Epithelial cell of prostate (primary cell): Measurements from ENCODE around the gene HMBS.

Source experiments
- DNase-seq: peaks from one replicate; pipeline ENCODE4 v3.0.0-alpha.2; 2011; ENCODE audit warnings: low read depth, low spot score
- H3K27ac ChIP-seq: fragments of 450-650 bp; 2 replicates; pipeline ENCODE4 v1.5.1; 2017; ENCODE audit warnings: mild to moderate bottlenecking

Gene HMBS

DNA sequence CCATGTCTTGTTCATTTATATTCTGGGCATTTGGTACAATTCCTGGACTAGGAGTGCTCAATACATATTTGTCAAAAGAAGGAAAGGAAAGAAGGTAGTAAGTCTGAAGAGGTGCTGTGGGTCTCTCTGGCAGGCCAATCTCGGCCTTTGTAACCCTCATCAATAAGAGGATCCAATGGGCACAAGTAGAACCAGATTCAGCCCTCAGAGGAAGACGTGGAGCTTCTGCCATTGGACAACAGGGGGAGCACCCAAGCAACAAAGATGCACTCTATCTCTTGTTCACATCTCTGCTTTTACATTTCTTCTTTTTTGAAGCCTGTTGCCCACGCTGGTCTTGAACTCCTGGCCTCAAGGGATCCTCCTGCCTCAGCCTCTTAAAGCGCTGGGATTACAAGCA, 19.3 kb upstream of the HMBS start:
- no peak overlapping the region for H3K27ac ChIP-seq

DNA sequence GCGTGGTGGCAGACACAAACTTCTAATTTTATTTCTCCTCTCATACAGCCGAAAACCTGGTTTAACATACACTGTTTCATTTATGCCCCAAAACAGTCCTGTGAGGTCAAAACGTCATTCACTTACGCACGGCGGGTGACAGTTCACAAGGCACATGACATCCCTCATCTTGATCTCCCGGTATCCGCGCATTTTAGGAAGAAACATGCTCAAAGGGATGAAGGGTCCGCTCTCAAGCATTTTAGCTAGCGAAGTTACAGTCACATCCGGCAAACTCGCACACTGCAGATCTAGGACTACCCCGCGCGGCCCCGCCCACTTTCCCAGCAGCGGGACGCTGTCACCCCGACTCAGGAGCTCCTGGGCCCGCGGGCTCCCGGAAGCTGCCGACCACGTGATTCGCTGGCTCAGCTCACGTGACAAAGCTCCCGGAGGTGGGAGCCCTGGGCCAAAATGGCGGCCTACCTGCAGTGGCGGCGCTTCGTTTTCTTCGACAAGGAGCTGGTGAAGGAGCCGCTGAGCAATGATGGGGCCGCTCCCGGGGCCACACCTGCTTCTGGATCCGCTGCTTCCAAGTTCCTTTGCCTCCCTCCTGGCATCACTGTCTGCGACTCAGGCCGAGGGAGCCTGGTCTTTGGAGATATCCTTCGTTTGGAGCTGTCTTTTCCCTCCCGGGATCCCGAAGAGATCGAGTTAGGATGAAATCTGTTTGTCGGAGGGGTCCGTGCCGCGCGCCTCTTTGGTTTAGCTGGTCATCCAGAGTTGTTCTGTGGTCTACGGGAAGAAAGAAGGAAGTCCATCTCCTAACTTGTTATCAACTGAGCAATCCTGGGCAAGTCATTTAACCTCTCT, 17.1 kb upstream of the HMBS start, which contains the start of gene VPS11:
VPS11 (plus strand) TSS at position 448 of the 852 bp plus-strand sequence; CDS start at position 454, 6 bp downstream.
- H3K27ac ChIP-seq = peak within 1 kb of the TSS; percentile 82
- peak; percentile 75 for DNase-seq

More for the DNA sequence above, 19.3 kb upstream of the HMBS start:
- DNase-seq = no peak

DNA sequence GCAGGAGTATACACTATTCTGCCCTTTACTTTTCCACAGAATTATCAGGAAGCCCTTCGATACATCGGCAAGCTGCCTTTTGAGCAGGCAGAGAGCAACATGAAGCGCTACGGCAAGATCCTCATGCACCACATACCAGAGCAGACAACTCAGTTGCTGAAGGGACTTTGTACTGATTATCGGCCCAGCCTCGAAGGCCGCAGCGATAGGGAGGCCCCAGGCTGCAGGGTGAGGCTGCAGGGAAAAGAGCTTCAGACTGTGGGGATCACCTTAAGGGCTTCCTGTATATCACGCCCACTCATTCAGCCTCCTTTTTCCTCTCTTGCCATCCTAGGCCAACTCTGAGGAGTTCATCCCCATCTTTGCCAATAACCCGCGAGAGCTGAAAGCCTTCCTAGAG, 6.8 kb upstream of the HMBS start:
- no peak overlapping the region for H3K27ac ChIP-seq
- DNase-seq = no peak

DNA sequence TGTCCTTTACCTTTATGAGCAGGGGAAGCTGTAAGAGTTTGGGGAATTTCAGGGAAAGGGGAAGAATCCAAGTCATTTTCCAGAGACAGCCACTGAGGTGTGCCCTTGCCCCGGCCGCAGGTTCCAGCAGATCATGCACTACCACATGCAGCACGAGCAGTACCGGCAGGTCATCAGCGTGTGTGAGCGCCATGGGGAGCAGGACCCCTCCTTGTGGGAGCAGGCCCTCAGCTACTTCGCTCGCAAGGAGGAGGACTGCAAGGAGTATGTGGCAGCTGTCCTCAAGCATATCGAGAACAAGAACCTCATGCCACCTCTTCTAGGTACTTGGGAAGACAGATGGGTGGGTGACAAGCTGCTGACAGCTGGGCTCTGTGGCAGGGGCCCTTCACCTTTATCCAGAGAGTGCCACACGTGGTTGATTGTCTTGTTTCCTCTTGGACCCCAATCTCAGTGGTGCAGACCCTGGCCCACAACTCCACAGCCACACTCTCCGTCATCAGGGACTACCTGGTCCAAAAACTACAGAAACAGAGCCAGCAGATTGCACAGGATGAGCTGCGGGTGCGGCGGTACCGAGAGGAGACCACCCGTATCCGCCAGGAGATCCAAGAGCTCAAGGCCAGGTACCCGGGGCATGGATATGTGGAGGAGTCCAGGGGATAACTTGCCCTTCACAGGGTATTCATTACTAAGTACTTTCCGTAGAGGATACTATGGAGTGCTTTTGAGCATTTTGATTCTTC, 5.8 kb upstream of the HMBS start:
- DNase-seq = no peak
- no peak overlapping the region for H3K27ac ChIP-seq

DNA sequence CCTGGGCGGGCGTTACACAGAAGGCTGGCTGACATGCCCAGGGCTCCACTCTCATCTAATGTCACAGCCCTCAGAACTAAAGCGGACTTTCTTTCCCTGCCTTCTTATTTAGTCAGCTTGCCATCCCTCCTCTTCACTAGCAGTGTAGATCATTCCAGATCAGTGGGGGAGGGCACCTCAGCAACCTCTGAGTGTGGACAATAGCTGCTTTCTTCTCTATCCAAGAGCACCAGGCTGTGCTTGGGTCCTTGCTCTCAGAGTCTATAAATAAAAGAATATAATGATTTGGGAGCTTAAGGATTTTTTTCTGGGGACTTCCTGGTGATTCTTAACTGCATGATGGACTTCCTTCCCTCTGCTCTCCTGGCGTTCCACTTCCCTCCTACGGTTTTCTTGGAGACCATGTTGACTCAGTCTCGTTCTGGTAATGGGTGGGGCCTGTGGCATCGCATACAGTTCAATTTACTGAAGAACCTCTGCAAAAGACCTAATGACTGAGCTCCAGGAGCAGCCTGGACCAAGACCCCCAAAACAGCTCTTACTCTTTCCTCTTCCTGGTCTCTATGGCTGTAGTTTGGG, 2.9 kb upstream of the HMBS start:
- H3K27ac ChIP-seq = no peak overlapping the region
- no peak for DNase-seq

DNA sequence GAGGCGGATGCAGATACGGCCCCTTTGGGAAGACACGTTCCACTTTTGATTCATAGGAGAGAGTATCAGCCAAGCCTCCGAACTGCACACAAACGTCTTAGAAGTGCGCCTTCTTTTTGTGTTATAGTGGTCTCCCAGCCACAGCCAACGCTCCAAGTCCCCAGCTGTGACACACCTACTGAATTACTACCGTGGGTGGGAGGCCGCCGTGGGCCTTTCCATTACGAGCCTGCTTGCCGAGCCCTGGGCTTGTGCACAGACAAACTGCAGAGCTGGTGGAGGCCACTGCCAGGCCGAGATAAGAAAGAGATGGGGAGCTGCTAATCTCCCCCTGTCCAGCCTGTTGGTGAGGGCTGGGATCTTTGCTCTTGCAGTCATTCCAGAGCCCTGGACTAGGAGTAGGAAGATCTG, 761 bp downstream of the HMBS start:
- peak overlapping the region; percentile 69 for H3K27ac ChIP-seq
- DNase-seq = no peak

DNA sequence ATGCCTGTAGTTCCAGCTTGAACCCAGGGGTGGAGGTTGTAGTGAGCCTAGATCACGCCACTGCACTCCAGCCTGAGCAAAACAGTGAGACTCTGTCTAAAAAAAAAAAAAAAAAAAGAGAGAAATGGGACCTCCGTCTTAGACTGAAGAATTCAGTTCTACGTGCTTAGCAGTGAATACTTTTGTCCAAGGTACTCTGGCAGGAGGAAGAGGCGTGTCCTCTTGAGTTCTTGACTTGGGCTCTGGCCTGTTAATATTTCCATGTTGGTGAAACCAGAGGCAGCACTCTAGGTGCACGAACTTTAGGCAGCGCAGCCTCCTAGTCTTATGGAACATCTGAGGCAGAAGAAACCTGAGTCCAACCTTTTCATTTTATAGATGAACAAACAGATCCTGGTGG, 2.4 kb downstream of the HMBS start:
- no peak for DNase-seq
- H3K27ac ChIP-seq = no peak overlapping the region

DNA sequence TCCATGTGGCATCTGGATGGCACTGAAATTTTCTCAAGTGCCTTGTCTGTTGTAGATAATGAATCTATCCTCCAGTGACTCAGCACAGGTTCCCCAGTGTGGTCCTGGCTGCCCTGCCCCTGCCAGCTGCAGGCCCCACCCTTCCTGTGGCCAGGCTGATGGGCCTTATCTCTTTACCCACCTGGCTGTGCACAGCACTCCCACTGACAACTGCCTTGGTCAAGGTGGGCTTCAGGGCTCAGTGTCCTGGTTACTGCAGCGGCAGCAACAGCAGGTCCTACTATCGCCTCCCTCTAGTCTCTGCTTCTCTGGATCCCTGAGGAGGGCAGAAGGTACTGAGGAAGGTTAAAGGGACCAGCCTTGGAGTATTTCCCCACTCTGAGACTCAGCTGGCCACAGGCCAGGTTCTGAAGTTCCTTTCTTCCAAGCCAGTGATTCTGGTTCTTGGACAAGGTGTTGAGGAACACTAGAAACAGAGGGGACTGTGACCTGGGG, 3.1 kb downstream of the HMBS start:
- H3K27ac ChIP-seq = no peak overlapping the region
- DNase-seq = no peak

DNA sequence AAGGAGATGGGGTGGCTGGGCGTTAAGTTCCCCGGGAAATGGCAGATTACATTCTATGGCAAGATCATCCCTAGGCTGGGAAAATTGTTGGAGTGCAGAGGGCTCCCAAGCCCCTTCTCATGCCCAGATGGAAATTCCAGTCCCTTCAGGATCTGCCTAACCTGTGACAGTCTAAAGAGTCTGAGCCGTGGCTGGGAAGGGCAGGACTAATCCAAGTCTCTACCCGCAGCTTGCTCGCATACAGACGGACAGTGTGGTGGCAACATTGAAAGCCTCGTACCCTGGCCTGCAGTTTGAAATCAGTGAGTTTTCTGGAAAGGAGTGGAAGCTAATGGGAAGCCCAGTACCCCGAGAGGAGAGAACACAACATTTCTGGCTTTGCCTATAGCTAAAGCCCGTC, 3.7 kb downstream of the HMBS start:
- H3K27ac ChIP-seq = no peak overlapping the region
- DNase-seq = no peak

DNA sequence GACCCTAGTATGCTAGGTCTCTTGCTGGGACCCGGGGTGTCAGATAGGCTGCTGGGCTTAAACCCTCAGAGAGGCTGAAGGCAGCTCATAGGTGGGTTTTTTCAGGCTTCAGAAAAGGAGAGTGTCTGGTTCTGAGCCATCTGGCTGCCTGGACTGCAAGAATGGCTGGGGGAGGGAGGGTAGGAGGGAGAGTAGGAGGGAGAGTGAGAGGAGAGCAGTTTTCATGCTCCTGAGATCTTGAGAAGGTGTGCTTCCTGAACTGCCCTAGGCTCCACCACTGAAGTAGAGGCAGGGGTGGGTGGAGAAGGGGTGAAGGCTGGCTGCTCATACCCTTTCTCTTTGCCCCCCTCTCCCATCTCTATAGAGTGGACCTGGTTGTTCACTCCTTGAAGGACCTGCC, 4.6 kb downstream of the HMBS start:
- H3K27ac ChIP-seq = no peak overlapping the region
- DNase-seq = no peak

DNA sequence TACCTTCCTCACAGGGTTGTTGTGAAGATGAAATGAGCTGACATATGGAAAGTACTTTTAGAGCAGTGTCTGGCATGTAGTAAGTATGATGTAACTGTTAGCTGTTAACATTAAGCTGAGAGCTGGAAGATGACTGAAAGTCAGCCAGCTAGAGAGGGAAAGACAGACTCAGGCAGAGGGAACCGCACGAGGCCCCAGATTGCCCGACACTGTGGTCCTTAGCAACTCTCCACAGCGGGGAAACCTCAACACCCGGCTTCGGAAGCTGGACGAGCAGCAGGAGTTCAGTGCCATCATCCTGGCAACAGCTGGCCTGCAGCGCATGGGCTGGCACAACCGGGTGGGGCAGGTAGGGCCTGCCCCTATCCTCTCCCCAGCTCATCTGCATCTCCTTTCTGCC, 6.5 kb downstream of the HMBS start:
- no peak for DNase-seq
- H3K27ac ChIP-seq = no peak overlapping the region

DNA sequence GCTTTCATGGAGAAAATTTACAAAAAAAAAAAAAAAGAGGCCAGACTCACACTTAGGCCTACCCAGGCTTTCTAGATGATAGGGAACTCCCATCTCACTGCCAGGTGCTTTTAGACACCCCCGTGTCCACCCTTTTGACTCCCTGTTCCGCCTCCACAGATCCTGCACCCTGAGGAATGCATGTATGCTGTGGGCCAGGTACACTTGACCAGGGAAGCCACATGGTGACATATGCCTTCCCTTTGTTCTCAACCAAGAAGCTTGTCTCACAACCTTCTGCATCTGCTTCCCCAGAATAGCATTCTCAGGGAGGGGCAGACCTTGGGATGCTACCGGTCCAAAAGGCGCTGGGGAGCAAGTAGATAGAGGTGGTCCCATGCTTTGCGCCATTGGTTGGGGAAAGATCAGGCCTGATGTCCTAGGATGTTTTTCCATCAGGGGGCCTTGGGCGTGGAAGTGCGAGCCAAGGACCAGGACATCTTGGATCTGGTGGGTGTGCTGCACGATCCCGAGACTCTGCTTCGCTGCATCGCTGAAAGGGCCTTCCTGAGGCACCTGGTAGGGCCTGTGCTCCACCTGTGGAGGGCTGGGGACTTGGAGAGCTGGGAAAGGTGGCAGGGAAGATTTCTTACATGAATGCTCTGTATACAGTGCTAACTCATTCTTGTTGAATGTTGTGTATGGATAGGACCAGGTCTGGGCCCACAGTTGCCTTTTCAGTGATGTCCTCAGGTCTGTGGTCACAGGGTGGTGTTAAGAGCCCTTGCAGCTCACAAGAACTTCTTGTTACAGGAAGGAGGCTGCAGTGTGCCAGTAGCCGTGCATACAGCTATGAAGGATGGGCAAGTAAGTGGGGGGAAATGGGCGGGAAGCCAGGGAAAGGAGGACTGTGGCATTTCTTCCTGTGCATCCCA, 7.5 kb downstream of the HMBS start:
- no peak overlapping the region for H3K27ac ChIP-seq
- DNase-seq = no peak

DNA sequence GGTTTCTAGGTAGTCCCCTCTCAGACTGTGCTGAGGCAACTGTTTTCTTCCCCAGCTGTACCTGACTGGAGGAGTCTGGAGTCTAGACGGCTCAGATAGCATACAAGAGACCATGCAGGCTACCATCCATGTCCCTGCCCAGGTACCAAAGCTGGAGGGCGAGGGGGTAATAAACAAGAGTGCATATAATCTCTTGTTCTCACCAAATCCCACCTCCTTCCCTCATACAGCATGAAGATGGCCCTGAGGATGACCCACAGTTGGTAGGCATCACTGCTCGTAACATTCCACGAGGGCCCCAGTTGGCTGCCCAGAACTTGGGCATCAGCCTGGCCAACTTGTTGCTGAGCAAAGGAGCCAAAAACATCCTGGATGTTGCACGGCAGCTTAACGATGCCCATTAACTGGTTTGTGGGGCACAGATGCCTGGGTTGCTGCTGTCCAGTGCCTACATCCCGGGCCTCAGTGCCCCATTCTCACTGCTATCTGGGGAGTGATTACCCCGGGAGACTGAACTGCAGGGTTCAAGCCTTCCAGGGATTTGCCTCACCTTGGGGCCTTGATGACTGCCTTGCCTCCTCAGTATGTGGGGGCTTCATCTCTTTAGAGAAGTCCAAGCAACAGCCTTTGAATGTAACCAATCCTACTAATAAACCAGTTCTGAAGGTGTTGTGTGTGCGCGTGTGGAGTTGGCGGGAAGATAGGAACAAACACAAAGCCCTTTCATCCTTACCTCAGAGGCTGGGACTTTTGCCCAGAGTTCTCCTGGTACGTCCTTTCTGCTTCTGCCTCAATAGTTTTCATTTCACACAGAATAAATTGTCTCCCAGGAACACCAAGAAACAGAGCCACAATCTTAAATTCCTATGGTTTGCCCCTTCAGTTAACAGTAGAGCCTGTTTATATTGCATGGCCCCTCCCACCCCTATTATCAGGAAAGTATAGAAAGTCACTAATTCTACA, 8.5 kb downstream of the HMBS start:
- no peak for DNase-seq
- H3K27ac ChIP-seq = peak overlapping the region; percentile 77

DNA sequence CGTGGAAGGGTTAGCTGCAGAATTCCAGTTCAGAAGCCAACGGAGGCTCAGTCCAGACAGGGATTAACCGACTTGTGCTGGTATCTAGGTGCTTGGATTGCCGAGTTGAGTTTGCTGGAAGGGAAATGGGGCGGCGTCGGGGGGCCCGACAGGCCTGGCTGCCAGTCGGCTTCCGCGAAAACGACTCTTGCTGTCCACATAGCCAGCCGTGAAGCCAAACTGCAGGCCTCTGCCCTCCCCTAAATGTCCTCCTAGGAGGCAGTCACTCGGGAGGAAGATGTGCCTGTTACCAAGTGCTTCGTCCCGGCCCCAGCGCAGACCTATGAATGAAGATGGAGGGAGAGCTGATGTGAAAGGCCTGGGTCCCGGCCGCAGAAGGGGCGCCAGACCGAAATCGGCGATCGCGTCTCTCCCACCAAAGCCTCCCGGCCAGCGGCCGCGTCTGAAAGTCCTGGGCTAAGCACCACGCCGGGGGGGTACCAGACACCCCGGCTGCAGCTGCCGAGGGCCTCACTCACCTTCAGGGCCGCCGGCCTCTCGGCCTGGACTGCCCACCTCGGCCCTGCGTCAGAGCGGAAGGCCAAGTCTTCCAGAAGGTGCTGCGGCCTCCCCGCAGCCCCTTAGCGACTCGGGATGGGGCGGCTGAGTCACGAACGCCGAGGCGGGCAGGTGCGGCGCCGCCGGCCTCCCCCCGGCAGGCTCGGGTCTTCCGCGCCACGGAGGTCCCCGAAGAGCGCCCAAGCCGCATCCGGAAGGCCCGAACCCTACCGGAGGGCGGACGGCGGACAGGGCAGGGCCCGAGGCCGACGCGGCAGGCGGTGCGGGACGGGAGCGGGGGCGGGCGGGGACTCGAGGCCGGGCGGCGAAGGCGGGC, 9.5 kb downstream of the HMBS start:
- no peak for DNase-seq
- H3K27ac ChIP-seq = peak overlapping the region; percentile 77

DNA sequence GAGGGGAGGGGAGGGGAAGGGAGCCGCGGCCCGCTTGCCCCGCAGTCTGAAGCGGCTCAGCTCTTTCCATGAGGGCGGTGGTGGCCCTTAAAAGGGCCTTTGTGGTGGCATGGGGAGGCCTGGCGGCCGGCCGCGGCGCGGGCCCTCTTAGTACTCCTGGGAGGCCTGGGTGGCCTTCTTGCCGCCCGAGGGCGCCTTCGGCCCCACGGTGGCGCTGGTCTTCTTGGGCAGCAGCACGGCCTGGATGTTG, 10.1 kb downstream of the HMBS start:
- peak; percentile 52 for DNase-seq

DNA sequence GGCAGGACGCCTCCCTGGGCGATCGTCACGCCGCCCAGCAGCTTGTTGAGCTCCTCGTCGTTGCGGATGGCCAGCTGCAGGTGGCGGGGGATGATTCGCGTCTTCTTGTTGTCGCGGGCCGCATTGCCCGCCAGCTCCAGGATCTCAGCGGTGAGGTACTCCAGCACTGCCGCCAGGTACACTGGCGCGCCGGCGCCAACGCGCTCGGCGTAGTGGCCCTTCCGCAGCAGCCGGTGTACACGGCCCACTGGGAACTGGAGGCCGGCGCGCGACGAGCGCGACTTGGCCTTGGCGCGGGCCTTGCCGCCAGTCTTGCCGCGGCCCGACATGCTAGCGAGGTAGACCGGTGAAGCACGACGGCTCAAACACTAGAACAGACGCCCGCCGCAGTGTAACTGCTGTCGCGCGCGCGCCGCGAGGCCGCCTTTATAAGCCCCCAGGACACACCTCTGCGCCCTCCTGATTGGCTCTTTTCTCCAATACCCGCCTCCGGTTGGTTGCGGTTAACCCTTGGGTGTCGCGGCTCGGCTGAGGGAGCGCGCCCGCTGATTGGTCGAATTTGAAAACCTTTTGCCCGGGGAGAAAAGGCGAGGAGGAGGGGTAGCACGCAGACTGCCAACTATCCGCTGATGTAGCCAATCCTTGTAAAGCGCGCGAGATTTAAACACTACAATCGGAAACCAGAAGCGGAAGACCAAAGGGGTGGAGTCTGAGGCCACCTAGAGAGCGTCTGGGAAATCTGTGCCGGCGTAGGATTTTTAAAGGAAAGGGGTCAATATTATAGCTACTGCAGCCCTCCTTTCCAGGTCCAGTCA, 10.6 kb downstream of the HMBS start:
- peak; percentile 98 for DNase-seq
- H3K27ac ChIP-seq = peak overlapping the region; percentile 77

More for the DNA sequence above, 10.1 kb downstream of the HMBS start:
- peak overlapping the region; percentile 77 for H3K27ac ChIP-seq

DNA sequence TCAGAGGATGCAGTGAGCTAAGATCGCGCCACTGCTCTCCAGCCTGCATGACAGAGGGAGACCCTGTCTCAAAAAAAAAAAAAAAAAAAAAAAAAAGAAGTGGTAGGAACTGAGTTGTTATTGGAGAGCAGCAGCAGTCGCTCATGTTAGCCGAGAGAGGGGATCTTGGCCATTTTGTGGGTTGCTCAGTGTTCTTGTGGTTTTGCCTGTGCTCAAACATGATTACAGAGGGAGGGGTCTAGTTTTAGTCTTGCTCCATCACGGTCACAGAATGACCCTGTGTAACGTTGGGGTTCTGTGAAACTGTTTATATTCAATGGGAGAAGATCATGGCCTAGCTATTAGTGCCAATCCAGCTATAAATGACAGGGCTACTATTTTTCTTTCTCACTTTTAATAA, 15.0 kb downstream of the HMBS start:
- no peak overlapping the region for H3K27ac ChIP-seq
- DNase-seq = no peak
